Adrenal gland (tissue), 12 donors: ENCODE measurements around the gene TH. TPM values are rescaled to one million over a fixed set of nuclear protein-coding genes. Genes with fewer than 3 reads are reported as not detected.
A peak's percentile ranks its signal among the peaks of the same experiment; 100 is the strongest.

ENCODE experiments used
- DNase-seq, 7 donors: peaks; one replicate each; pipeline ENCODE4 v3.0.0-alpha.2; 2019 to 2020
- H3K27ac ChIP-seq, 5 donors: fragments of 200-600 bp; sonication (generic) in 4 of 5; 1 replicate in 3 of 5; 2 replicates in 2 of 5; pipeline versions ENCODE4 v1.5.1 to v1.8.0; 2016 to 2020; ENCODE audit warnings: mild to moderate bottlenecking in 1 of 5
- H3K27me3 ChIP-seq: fragments of 200-600 bp; 2 replicates; pipeline ENCODE4 v1.8.0; 2021
- H3K36me3 ChIP-seq, 2 donors: fragments of 200-600 bp; replicated peaks in 1 of 2; 1 replicate in 1 of 2; 2 replicates in 1 of 2; pipeline versions ENCODE4 v1.5.1 to v1.8.0; 2018 to 2022
- H3K4me1 ChIP-seq, 2 donors: fragments of 200-600 bp; replicated peaks in 1 of 2; 1 replicate in 1 of 2; 2 replicates in 1 of 2; pipeline versions ENCODE4 v1.5.1 to v1.8.0; 2018 to 2021
- H3K4me3 ChIP-seq, 4 donors: fragments of 200-600 bp; sonication (generic) in 3 of 4; one replicate each; pipeline ENCODE4 v1.5.1; 2016 to 2018
- H3K9me3 ChIP-seq, 3 donors: fragments of 200-600 bp; sonication (generic) in 1 of 3; replicated peaks in 1 of 3; 1 replicate in 2 of 3; 2 replicates in 1 of 3; pipeline versions ENCODE4 v1.5.1 to v1.8.0; 2016 to 2021
- POLR2A ChIP-seq, 2 donors: fragments of 450-650 bp; IDR thresholded peaks; one replicate each; pipeline ENCODE4 v1.6.1; 2017; ENCODE audit warnings: antibody characterized with exemption in 2 of 2, mild to moderate bottlenecking in 2 of 2, moderate library complexity in 1 of 2
- WGBS, 4 donors: extraction: QIAGEN DNeasy Blood & Tissue Kit in 2 of 4; methylation state at CpG; one replicate each; pipeline versions ENCODE4 v1.1.5 to v1.1.7; 2013 to 2017; 5-methylcytosine and 5-hydroxymethylcytosine counted together
- intact Hi-C, 2 donors: fragments of 100-400 bp; cut with DNase I; formaldehyde crosslinking; loops; one replicate each; pipeline versions ENCODE4 v1.14.1 to v1.15.0; 2022 to 2023
- polyA plus RNA-seq, 3 donors: library from polyadenylated mRNA; stranded (reverse); fragments of 200-250 nt in 2 of 3; fragments of 350-450 nt in 1 of 3; fragmentation: Illumina TruSeq in 1 of 3; extraction: RNeasy Lipid Tissue Mini Kit (QIAGEN cat#74804) in 1 of 3; gene quantifications; one replicate each; pipeline ENCODE4 v1.2.3, GENCODE V29; 2013 to 2014
- total RNA-seq, 9 donors: library from RNA; depleted of rRNA in 4 of 9; stranded (reverse); fragments of >200 nt in 4 of 9; fragments of 120-200 nt in 1 of 9; fragmentation: NEBNext Ultra II Directional in 1 of 9; extraction: Animal tissue kit (Norgen Biotek cat#: 25700) in 1 of 9; gene quantifications; one replicate each; pipeline versions ENCODE4 v1.1.0 to v1.2.4, GENCODE V29; 2013 to 2023
- TF ChIP-seq, protein P1 (sequence below), 6 experiments: fragments of 450-650 bp in 4 of 6; fragments of 200-600 bp in 2 of 6; sonication (generic) in 1 of 6; IDR thresholded peaks; 1 replicate in 5 of 6; 2 replicates in 1 of 6; pipeline versions ENCODE4 v1.5.1 to v1.8.0; 2016 to 2021; ENCODE audit warnings: antibody characterized with exemption in 6 of 6, mild to moderate bottlenecking in 2 of 6, moderate library complexity in 1 of 6
- donor health status: healthy with polysubstance abuse.
- donor health status: Bipolar disorder and iron deficiency.
- donor health status: DM: yes; HTN: yes; CAD: no.
- donor health status: DM: no; HTN: no; CAD: no.
- donor health status: DM: no; HTN: no; CAD: no.
- donor health status: DM: yes; HTN: yes; CAD: no.

The TH gene
- total and polyA plus RNA-seq, 12 donors: 0.54 to 1,253 (median 55.2) TPM; not detected in 1

DNA sequence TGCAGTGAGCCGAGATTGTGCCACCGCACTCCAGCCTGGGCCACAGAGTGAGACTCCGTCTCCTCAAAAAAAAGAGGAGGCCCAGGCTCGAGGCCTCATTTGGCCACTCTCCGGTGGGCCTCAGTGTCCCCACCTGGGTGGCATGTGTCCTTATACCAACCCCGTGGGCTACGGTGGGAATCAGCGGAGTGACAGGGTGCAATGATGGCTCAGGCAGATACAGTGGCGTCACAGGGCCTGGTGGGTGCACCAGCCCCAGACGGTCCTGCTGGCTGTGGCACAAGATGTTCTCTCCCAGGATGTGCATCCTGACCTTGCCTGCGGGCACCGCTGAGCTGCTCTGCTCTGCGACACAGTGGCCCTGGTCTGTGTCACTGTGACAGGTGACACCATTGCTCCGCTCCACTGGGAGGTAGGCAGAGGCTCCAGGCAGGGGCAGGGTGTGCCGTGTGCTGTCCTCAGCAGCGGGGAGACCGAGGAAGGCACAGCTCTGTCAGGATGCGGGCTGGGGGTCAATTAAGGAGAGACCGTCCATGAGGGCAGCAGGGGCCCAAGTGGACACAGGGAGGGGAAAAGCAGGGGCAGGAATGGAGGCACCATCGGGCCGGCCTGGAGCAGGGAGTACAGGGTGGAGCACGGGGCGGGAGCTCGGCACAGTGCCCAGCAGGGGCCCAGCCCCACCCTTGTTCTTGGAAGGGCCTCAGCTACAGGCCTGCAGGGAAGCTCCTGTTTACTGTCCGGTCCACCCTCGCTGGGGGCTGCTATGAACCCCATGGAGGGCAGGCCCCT, 21.7 kb upstream of the TH start:
- peak in 1 of 2 donors; percentile 32 for TF ChIP-seq POLR2A (IDR thresholded peaks at IDR 0.05)
- TF ChIP-seq, protein P1, sequence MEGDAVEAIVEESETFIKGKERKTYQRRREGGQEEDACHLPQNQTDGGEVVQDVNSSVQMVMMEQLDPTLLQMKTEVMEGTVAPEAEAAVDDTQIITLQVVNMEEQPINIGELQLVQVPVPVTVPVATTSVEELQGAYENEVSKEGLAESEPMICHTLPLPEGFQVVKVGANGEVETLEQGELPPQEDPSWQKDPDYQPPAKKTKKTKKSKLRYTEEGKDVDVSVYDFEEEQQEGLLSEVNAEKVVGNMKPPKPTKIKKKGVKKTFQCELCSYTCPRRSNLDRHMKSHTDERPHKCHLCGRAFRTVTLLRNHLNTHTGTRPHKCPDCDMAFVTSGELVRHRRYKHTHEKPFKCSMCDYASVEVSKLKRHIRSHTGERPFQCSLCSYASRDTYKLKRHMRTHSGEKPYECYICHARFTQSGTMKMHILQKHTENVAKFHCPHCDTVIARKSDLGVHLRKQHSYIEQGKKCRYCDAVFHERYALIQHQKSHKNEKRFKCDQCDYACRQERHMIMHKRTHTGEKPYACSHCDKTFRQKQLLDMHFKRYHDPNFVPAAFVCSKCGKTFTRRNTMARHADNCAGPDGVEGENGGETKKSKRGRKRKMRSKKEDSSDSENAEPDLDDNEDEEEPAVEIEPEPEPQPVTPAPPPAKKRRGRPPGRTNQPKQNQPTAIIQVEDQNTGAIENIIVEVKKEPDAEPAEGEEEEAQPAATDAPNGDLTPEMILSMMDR (IDR thresholded peaks at IDR 0.05): no peak
- Histone ChIP-seq H3K27me3 (no peaks in the 10 kb centered on the region), H3K9me3 (no peaks in the 10 kb centered on the region), H3K4me3 (no peak overlapping the region), H3K36me3 (no peaks in the 10 kb centered on the region), H3K27ac (peak overlapping the region in 1 of 5 donors; percentile 75), H3K4me1 (peaks cover 0 to 4% of the 10 kb centered on the region in 2 donors)
- peak in 3 of 7 donors; percentile 45 to 97 (median 54) for DNase-seq
- intact Hi-C loops: loop anchor here in 1 of 2 donors (10.0 kb wide), 1 partner anchor 332 kb away; no protein-coding TSS in a partner anchor
- 76 to 82% (median 78%) methylated on average over 21 to 26 of the region's 26 CpGs for WGBS, 4 donors

DNA sequence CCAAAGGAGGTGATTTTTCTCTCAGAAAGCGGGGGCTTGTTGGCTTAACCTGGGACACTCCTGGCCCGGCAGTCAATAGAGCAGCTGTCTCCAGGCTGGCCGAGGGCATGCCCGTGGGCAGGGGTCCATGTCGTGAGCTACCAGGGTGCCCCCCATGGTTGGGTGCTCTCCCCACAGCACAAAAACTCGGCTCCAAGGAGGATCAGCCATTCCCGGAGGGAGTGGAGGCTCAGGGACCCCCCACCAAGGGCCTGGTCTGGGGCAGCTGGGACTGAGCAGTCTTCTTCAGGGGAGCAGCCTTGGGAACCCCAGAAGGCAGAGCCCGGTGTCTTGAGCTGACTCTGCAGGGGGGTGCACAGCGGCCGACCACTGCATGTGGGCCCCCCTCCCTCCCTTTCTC, 20.8 kb upstream of the TH start:
- peak overlapping the region in 1 of 5 donors; percentile 75 for H3K27ac ChIP-seq
- WGBS, 4 donors: 71 to 91% (median 78%) methylated on average over 4 to 10 of the region's 10 CpGs
- intact Hi-C loops: loop anchor here in 1 of 2 donors (10.0 kb wide), 1 partner anchor 332 kb away; no protein-coding TSS in a partner anchor
- no peaks in the 10 kb centered on the region for H3K27me3 ChIP-seq
- no peak overlapping the region for H3K4me3 ChIP-seq
- DNase-seq: no peak
- TF ChIP-seq, protein P1 (IDR thresholded peaks at IDR 0.05): no peak
- H3K4me1 ChIP-seq: peaks cover 0 to 4% of the 10 kb centered on the region in 2 donors
- H3K9me3 ChIP-seq: no peaks in the 10 kb centered on the region
- no peaks in the 10 kb centered on the region for H3K36me3 ChIP-seq

DNA sequence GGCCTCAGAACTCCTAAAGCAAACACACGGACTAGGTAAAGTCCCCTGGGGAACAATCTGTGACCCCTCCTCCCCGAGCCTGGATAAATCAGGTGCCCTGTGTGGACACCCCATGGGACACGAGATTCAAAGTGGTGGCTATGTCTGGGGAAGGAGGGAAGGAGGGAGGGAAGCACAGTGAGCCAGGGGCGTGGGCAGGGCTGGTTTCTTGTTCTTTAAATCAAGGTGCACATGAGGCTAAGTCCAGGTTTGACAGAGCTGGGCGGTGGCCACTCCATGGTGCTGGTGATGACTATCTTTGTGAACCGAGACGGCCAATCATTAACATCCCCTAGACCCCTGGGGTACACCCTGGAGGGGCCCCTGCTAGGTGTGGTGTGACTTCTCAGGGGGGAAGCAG, 20.3 kb upstream of the TH start:
- peak in 1 of 7 donors; percentile 82 for DNase-seq
- intact Hi-C loops: loop anchor here in 1 of 2 donors (10.0 kb wide), 1 partner anchor 333 kb away; no protein-coding TSS in a partner anchor
- TF ChIP-seq, protein P1 (IDR thresholded peaks at IDR 0.05): no peak
- TF ChIP-seq POLR2A (IDR thresholded peaks at IDR 0.05): no peak
- WGBS, 4 donors: 67 to 71% (median 70%) methylated on average over 7 of the region's 7 CpGs
- Histone ChIP-seq H3K9me3 (no peaks in the 10 kb centered on the region), H3K27ac (peak overlapping the region in 1 of 5 donors; percentile 75), H3K36me3 (no peaks in the 10 kb centered on the region), H3K27me3 (no peaks in the 10 kb centered on the region), H3K4me1 (peaks cover 0 to 4% of the 10 kb centered on the region in 2 donors), H3K4me3 (no peak overlapping the region)

DNA sequence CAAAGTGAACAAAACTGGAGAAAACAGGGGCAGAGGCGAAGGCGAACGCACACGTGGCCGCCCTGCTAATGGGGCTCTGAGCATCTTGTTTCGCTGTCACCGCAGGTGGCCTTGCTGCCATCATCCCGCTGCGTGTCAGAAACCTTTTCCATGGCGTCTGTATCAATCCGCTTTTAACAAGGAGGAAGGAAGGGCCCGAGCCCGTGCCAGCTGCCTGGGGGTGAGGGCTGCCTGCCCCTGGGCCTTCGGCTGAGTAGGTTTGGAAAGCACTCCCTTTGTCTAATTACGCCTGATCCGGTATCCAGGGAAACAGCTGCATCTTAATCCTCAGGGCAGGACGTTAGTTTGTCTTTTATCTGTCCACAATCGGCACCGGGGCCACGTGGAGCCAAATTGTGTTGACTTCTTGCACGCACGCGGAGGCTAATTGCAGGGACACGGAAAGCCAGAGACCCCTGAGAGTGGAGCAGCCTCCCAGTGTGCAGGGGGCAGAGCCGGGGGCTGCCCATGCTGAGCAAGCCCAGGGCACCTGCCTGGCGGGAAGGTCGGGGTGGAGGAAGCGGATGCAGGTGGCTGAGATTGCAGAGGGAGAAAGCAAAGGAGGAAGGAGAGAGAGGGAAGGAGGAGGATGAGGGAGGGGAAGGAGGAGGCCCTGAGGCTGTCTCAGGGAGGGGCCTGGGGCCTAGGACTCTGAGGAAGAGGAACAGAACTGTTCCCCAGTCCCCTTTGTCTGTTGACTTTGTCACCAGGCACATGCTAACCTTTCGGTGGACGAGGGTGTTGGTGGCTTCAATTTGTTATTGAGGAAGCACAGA, 19.2 kb upstream of the TH start:
- no peaks in the 10 kb centered on the region for H3K27me3 ChIP-seq
- no peaks in the 10 kb centered on the region for H3K36me3 ChIP-seq
- H3K27ac ChIP-seq: peak overlapping the region in 1 of 5 donors; percentile 75
- H3K4me1 ChIP-seq: peaks cover 0 to 4% of the 10 kb centered on the region in 2 donors
- peak in 3 of 7 donors; percentile 33 to 93 (median 51) for DNase-seq
- no peak overlapping the region for H3K4me3 ChIP-seq
- no peaks in the 10 kb centered on the region for H3K9me3 ChIP-seq
- 49 to 53% (median 51%) methylated on average over 21 to 30 of the region's 30 CpGs for WGBS, 4 donors
- intact Hi-C loops: loop anchor here in 1 of 2 donors (10.0 kb wide), 1 partner anchor 334 kb away; no protein-coding TSS in a partner anchor
- TF ChIP-seq POLR2A (IDR thresholded peaks at IDR 0.05): no peak
- TF ChIP-seq, protein P1 (IDR thresholded peaks at IDR 0.05): no peak
